Omental fat pad (tissue), 4 donors: ENCODE data around the gene SH3PXD2B. TPM values are rescaled to one million over a fixed set of nuclear protein-coding genes. Genes with fewer than 3 reads are reported as not detected.
"Not testable (repeated sequence)": the region's sequence is repeated elsewhere in the genome, so short reads cannot be mapped to it uniquely, and the experiment has no call there.

ENCODE experiments used
- ATAC-seq: fragments of 150-250 bp; one replicate; pipeline ENCODE4 v1.9.1; 2016; ENCODE audit warnings: mild to moderate bottlenecking, moderate library complexity; ENCODE audit not compliant: low FRiP score
- DNase-seq: peaks from one replicate; pipeline ENCODE4 v3.0.0-alpha.2; 2019; ENCODE audit warnings: low spot score
- total RNA-seq, 4 donors: library from RNA; depleted of rRNA; stranded (reverse); fragments of >200 nt; gene quantifications; one replicate each; pipeline ENCODE4 v1.1.0, GENCODE V29; 2016
- TF ChIP-seq, protein P1 (sequence below), 3 donors: fragments of 450-650 bp; IDR thresholded peaks; one replicate each; pipeline ENCODE4 v1.5.1; 2016 to 2017; ENCODE audit warnings: antibody characterized with exemption in 3 of 3, mild to moderate bottlenecking in 3 of 3, moderate library complexity in 2 of 3

SH3PXD2B gene
- total RNA-seq, 4 donors from 2014 or later, result 29.3 to 47.1 (median 44.3) TPM

DNA sequence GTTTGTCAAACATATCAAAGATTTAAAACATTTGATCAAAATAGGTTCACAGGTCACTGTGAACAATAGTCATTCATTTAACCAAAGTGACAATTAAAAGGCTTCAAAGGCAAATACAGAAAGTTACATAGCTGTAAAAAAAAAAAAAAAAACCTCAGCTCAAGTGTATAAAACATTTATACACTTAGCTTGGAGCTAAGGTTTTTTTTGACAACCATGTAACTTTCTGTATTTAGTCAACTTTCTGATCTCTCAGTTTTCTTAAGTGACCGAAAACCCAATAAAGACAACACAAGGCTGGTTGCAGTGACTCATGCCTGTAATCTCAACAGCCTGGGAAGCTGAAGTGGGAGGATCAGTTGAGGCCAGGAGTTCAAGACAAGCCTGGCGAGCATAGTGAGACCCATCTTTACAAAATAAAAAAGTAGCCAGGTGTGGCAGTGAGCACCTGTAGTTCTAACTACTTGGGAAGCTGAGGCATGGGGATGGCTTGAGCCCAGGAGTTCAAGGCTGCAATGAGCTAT lies 154.3 kb downstream of the SH3PXD2B start:
- TF ChIP-seq, protein P1, sequence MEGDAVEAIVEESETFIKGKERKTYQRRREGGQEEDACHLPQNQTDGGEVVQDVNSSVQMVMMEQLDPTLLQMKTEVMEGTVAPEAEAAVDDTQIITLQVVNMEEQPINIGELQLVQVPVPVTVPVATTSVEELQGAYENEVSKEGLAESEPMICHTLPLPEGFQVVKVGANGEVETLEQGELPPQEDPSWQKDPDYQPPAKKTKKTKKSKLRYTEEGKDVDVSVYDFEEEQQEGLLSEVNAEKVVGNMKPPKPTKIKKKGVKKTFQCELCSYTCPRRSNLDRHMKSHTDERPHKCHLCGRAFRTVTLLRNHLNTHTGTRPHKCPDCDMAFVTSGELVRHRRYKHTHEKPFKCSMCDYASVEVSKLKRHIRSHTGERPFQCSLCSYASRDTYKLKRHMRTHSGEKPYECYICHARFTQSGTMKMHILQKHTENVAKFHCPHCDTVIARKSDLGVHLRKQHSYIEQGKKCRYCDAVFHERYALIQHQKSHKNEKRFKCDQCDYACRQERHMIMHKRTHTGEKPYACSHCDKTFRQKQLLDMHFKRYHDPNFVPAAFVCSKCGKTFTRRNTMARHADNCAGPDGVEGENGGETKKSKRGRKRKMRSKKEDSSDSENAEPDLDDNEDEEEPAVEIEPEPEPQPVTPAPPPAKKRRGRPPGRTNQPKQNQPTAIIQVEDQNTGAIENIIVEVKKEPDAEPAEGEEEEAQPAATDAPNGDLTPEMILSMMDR (IDR thresholded peaks at IDR 0.05), result no peak
- DNase-seq (no peak), ATAC-seq (no peak)

DNA sequence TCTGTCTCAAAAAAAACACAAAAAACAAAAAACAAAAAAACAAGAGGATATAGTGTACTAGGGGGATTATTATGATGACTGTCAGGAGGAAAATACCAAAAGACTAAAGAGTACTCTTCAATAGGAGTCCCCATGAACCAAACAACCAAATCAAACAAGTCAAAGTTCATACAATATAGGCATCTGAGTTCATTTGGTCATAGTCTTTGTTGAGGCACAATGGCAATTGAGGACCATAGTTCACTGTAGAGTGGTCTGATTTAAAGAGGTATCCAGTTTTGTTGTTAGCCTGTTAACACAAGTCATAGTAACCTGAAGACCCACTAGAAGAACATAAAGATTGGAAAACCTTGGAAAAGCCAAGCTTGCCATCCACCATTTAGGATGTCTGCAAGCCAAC lies 159.5 kb downstream of the SH3PXD2B start:
- TF ChIP-seq, protein P1 (IDR thresholded peaks at IDR 0.05), result no peak
- no peak for DNase-seq
- no peak for ATAC-seq

DNA sequence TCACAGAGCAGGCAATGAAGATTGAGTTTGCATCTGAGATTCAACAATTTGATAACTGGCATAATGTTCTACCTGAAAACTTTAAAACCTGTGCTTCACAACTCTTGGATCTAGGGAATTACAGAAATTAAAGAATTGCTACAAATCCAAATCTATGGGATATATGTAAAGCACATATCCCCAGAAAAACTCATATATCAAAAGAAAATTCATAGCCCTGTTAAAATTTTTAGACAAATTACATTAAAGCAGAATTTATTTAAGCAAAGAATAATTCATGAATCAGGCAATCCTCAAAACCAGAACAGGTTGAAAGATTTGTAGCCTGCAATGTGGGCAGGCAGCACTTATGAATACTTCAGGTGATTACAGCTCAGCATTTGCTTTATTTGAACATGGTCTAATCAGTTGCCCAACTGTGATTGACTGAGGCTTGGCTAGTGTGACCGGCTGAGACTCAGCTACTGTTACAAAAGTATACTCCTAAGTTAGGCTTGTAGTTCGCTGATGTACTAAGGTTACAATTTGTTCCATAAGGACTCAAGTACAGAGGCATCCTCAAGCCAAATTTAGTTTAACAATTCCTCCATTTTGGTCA lies 160.5 kb downstream of the SH3PXD2B start:
- TF ChIP-seq, protein P1 (IDR thresholded peaks at IDR 0.05), result no peak
- ATAC-seq, result no peak
- no peak for DNase-seq

DNA sequence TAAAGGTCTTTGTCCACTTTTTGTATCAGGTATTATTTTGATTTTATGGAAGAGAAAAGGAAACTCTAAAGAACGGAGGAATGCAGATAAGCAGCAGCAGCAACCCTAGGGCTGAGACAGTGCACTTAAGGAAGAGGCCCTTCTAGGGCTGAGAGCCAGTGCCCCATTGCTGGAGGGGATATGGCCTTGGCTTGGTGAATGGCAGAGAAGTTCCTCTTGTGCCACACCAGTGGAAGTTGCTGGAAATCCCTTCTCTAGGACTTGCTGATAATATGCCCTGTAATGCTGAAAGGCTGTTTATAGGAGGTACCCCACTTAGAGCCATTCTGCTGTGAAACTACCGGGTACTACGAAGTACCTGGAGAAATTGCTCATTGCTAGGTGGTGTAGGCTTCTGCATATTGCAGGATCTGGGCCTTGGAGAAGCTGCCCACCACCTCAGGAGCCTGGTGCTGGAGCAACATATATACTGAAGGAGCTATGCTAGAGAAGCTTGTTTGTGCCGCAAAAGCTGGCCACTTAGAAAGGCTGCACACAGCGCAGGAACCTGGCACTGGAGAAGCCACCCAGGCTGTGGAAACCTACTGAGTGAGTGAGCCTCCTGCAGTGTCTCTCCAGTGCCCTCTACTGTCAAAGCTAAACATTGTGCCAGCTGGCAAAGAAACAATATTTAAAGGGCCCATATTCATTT lies 161.1 kb downstream of the SH3PXD2B start:
- TF ChIP-seq, protein P1 (IDR thresholded peaks at IDR 0.05), result no peak
- peak; percentile 92 for ATAC-seq
- no peak for DNase-seq

DNA sequence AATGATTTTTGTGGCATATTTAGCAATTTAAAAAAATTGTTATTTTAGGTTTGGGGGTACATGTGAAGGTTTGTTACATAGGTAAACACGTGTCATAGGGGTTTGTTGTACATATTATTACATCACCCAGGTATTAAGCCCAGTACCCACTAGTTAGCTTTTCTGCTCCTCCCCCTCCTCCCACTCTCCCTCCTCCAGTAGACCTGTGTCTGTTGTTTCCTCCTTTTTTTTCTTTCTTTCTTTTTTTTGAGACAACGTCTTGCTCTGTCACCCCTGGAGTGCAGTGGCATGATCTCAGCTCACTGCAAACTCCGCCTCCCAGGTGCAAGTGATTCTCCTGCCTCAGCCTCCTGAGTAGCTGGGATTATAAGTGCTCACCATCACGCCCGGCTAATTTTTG lies 162.5 kb downstream of the SH3PXD2B start:
- not testable (repeated sequence) for DNase-seq, ATAC-seq

DNA sequence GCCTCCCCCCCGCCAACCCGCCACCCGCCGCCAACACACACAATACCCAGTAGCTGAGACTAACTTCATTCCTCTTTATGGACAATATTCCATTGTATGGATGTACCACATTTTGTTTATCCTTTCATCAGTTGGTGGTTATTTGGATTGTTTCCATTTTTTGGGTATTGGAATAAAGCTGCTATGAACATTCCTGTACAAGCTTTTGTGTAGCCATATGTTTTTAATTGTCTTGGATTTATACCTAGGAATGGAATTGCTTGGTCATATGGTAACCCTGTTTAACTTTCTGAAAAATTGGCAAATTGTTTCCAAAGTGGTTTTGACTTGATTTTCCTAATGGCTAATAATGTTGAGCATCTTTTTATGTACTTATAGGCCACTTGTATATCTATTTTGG lies 165.9 kb downstream of the SH3PXD2B start:
- ATAC-seq, result no peak
- TF ChIP-seq, protein P1 (IDR thresholded peaks at IDR 0.05), result no peak
- no peak for DNase-seq

DNA sequence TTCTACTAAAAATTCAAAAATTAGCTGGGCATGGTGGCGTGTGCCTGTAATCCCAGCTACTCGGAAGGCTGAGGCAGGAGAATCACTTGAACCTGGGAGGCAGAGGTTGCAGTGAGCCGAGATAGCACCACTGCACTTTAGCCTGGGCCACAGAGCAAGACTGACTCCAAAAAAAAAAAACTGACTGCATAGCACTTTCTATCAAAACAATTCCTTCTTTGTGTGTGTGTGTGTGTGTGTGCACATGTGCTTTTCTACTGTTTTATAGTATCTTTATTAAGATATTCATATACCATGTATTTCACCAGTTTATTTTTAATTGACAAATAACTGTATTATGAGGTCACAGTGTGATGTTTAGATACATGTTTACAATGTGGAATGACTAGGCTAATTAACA lies 167.2 kb downstream of the SH3PXD2B start:
- DNase-seq, ATAC-seq: not testable (repeated sequence)
